ENCODE data around the gene SCFD2. TPM values are rescaled to one million over a fixed set of nuclear protein-coding genes. Genes with fewer than 3 reads are reported as not detected.
"Not testable (repeated sequence)": the region's sequence is repeated elsewhere in the genome, so short reads cannot be mapped to it uniquely, and the experiment has no call there.

Gene SCFD2
- total and polyA plus RNA-seq, 12 donors, result 2.9 to 15.0 (median 9.7) TPM

GRCh38 chr4:53147711-53148110 lies 218.2 kb downstream of the SCFD2 start:
- no peak overlapping the region for H3K27ac ChIP-seq
- H3K36me3 ChIP-seq, result peaks cover 0 to 18% (median 6%) of the 10 kb centered on the region in 9 donors
- no peaks in the 10 kb centered on the region for H3K27me3 ChIP-seq
- no peak for ATAC-seq
- H3K9me3 ChIP-seq, result no peaks in the 10 kb centered on the region
- peaks cover 0 to 11% (median 0%) of the 10 kb centered on the region in 9 donors for H3K4me1 ChIP-seq
- no peak overlapping the region for H3K4me3 ChIP-seq
- no peak for TF ChIP-seq CTCF (IDR thresholded peaks at IDR 0.05)
- intact Hi-C loops (cut with DNase I), result no loop called here
- DNase-seq, result no peak

- no peak for DNase-seq
- no peaks in the 10 kb centered on the region for H3K9me3 ChIP-seq
- peaks cover 0 to 18% (median 6%) of the 10 kb centered on the region in 9 donors for H3K36me3 ChIP-seq
- intact Hi-C loops (cut with DNase I), result no loop called here
- no peak for TF ChIP-seq CTCF (IDR thresholded peaks at IDR 0.05)
- no peak overlapping the region for H3K27ac ChIP-seq
- no peak overlapping the region for H3K4me3 ChIP-seq
- peaks cover 0 to 11% (median 0%) of the 10 kb centered on the region in 9 donors for H3K4me1 ChIP-seq
- ATAC-seq, result no peak
- no peaks in the 10 kb centered on the region for H3K27me3 ChIP-seq
- WGBS, 2 donors, result 93 to 94% methylated on average over 4 of the region's 4 CpGs
Measured at GRCh38 chr4:53147197-53147596, 218.7 kb downstream of the SCFD2 start.

GRCh38 chr4:53141308-53141707 lies 224.6 kb downstream of the SCFD2 start:
- H3K4me1 ChIP-seq, result no peaks in the 10 kb centered on the region
- WGBS, 2 donors, result 84 to 99% methylated on average over 2 of the region's 2 CpGs
- intact Hi-C loops (cut with DNase I), result no loop called here
- DNase-seq, result no peak
- no peaks in the 10 kb centered on the region for H3K9me3 ChIP-seq
- no peak overlapping the region for H3K4me3 ChIP-seq
- no peak overlapping the region for H3K27ac ChIP-seq
- no peak for TF ChIP-seq CTCF (IDR thresholded peaks at IDR 0.05)
- ATAC-seq, result no peak
- no peaks in the 10 kb centered on the region for H3K27me3 ChIP-seq
- H3K36me3 ChIP-seq, result peaks cover 0 to 18% (median 6%) of the 10 kb centered on the region in 9 donors

- DNase-seq; H3K4me3 ChIP-seq; H3K36me3 ChIP-seq; intact Hi-C loops (cut with DNase I); H3K9me3 ChIP-seq; ATAC-seq; H3K27ac ChIP-seq; H3K4me1 ChIP-seq; H3K27me3 ChIP-seq: not testable (repeated sequence)
- WGBS, 2 donors, result 94 to 95% methylated on average over 29 to 30 of the region's 32 CpGs
Measured at GRCh38 chr4:53139256-53139655, 226.6 kb downstream of the SCFD2 start.

- H3K36me3 ChIP-seq, result no peaks in the 10 kb centered on the region
- H3K4me1 ChIP-seq, result peaks cover 0 to 4% (median 2%) of the 10 kb centered on the region in 9 donors
- H3K9me3 ChIP-seq, result peaks cover 0 to 5% (median 0%) of the 10 kb centered on the region in 11 donors
- H3K27ac ChIP-seq, result no peak overlapping the region
- TF ChIP-seq CTCF (IDR thresholded peaks at IDR 0.05), result no peak
- DNase-seq (no peak), ATAC-seq (no peak)
- H3K4me3 ChIP-seq, result no peak overlapping the region
- H3K27me3 ChIP-seq, result no peaks in the 10 kb centered on the region
- intact Hi-C loops (cut with DNase I), result no loop called here
Measured at GRCh38 chr4:53137468-53137867, 228.4 kb downstream of the SCFD2 start.

Measured in heart right ventricle (tissue), 16 donors.